HepG2 (cell line): Measurements from ENCODE around the gene PLB1. TPM values are rescaled to one million over a fixed set of nuclear protein-coding genes. Genes with fewer than 3 reads are reported as not detected.
A peak's percentile ranks its signal among the peaks of the same experiment; 100 is the strongest.

Source experiments
- DZIP1 ChIP-seq: sonication (generic); formaldehyde crosslinking; IDR thresholded peaks from 2 replicates; pipeline ENCODE4 v1.5.0; 2020; ENCODE audit warnings: mild to moderate bottlenecking, missing genetic modification reagents
- GATA4 ChIP-seq: sonication (generic); IDR thresholded peaks from 2 replicates; pipeline ENCODE4 v1.6.1; 2016; ENCODE audit warnings: antibody characterized with exemption, low read depth, borderline replicate concordance
- KDM6A ChIP-seq: IDR thresholded peaks from 2 replicates; pipeline ENCODE4 v1.6.1; 2016; ENCODE audit warnings: low read depth
- PLSCR1 ChIP-seq: sonication (generic); formaldehyde crosslinking; IDR thresholded peaks from 2 replicates; pipeline ENCODE4 v1.5.0; 2020; ENCODE audit warnings: missing genetic modification reagents, mild to moderate bottlenecking, borderline replicate concordance
- SALL2 ChIP-seq: sonication (generic); formaldehyde crosslinking; IDR thresholded peaks from 2 replicates; pipeline ENCODE4 v1.8.1; 2023; ENCODE audit warnings: mild to moderate bottlenecking, missing genetic modification reagents, inconsistent platforms
- SP1 ChIP-seq, 2 experiments: fragments of 450-650 bp in 1 of 2; sonication (generic) in 1 of 2; formaldehyde crosslinking in 1 of 2; IDR thresholded peaks; 2 replicates each; pipeline versions ENCODE4 v1.4.0 to v1.6.1; 2016 to 2020; ENCODE audit warnings: missing genetic modification reagents in 1 of 2
- SRSF9 ChIP-seq: fragments of 200-400 bp; formaldehyde crosslinking; IDR thresholded peaks from 2 replicates; pipeline ENCODE4 v1.6.1; 2018; ENCODE audit warnings: borderline replicate concordance, mild to moderate bottlenecking, low read depth, low read length; ENCODE audit not compliant: insufficient read depth, poor library complexity, severe bottlenecking
- TCF7 ChIP-seq: sonication (generic); IDR thresholded peaks from 2 replicates; pipeline ENCODE4 v1.6.1; 2016; ENCODE audit warnings: antibody characterized with exemption, low read depth
- TMF1 ChIP-seq: sonication (generic); formaldehyde crosslinking; IDR thresholded peaks from 2 replicates; pipeline ENCODE4 v1.8.1; 2022; ENCODE audit warnings: low read depth, missing genetic modification reagents
- U2AF1 ChIP-seq: fragments of 200-400 bp; formaldehyde crosslinking; optimal IDR thresholded peaks from 2 replicates; pipeline ENCODE3; 2017; ENCODE audit warnings: mild to moderate bottlenecking, low read depth, low read length
- ZBTB43 ChIP-seq: sonication (generic); formaldehyde crosslinking; conservative IDR thresholded peaks from 2 replicates; pipeline ENCODE4 v1.4.0; 2020; ENCODE audit warnings: missing genetic modification reagents
- ZBTB7B ChIP-seq: sonication (generic); formaldehyde crosslinking; IDR thresholded peaks from 2 replicates; pipeline ENCODE4 v1.4.0; 2020; ENCODE audit warnings: missing genetic modification reagents
- ZNF224 ChIP-seq: sonication (generic); formaldehyde crosslinking; IDR thresholded peaks from 2 replicates; pipeline ENCODE4 v1.5.0; 2020; ENCODE audit warnings: mild to moderate bottlenecking, missing genetic modification reagents
- ZNF235 ChIP-seq: sonication (generic); formaldehyde crosslinking; IDR thresholded peaks from 2 replicates; pipeline ENCODE4 v1.8.1; 2023; ENCODE audit warnings: mild to moderate bottlenecking, missing genetic modification reagents, borderline replicate concordance
- ZNF639 ChIP-seq: conservative IDR thresholded peaks from 2 replicates; pipeline ENCODE4 v1.6.1; 2018; ENCODE audit warnings: missing genetic modification reagents
- ZNF83 ChIP-seq: sonication (generic); formaldehyde crosslinking; IDR thresholded peaks from 2 replicates; pipeline ENCODE4 v1.4.0; 2020; ENCODE audit warnings: missing genetic modification reagents, mild to moderate bottlenecking, borderline replicate concordance
- polyA plus RNA-seq, 8 experiments: library from polyadenylated mRNA; depleted of rRNA in 3 of 8; stranded (reverse) in 7 of 8; unstranded in 1 of 8; fragments of >200 nt; fragmentation: Illumina TruSeq in 4 of 8; extraction: Trizol in 4 of 8; gene quantifications; 2 replicates each; pipeline versions ENCODE4 v1.2.1 to v1.2.3, GENCODE V29; 2011 to 2016; ENCODE audit warnings: low read depth in 4 of 8, missing spikeins in 1 of 8, mixed read lengths in 1 of 8; ENCODE audit not compliant: insufficient read depth in 1 of 8
- total RNA-seq, 5 experiments: library from RNA; depleted of rRNA; stranded (reverse); fragments of >200 nt; fragmentation: Illumina TruSeq; extraction: Trizol; gene quantifications; 2 replicates each; pipeline ENCODE4 v1.2.3, GENCODE V29; 2016; ENCODE audit warnings: low read depth in 1 of 5
- TF ChIP-seq, protein P1 (sequence below): sonication (generic); formaldehyde crosslinking; IDR thresholded peaks from 2 replicates; pipeline ENCODE4 v1.9.0; 2021; ENCODE audit warnings: missing genetic modification reagents, mild to moderate bottlenecking, borderline replicate concordance
- TF ChIP-seq, protein P2 (sequence below): sonication (generic); formaldehyde crosslinking; IDR thresholded peaks from 2 replicates; pipeline ENCODE4 v1.4.0; 2020; ENCODE audit warnings: mild to moderate bottlenecking, low read depth, missing genetic modification reagents

PLB1 gene
- total and polyA plus RNA-seq, 2 of the 13 experiments (the other 11 are each of a cell fraction or from before 2014, with no cell fraction given): 0.20 to 1.8 TPM

- TF ChIP-seq ZBTB43: no peak
- TF ChIP-seq ZNF639 (CRISPR knock-in tag): no peak
- no peak for TF ChIP-seq U2AF1
- no peak for TF ChIP-seq SALL2 (CRISPR knock-in tag)
- TF ChIP-seq ZBTB7B (CRISPR knock-in tag): no peak
- TF ChIP-seq DZIP1 (CRISPR knock-in tag): no peak
- TF ChIP-seq TMF1 (CRISPR knock-in tag): no peak
- TF ChIP-seq PLSCR1: no peak
- TF ChIP-seq, protein P1, sequence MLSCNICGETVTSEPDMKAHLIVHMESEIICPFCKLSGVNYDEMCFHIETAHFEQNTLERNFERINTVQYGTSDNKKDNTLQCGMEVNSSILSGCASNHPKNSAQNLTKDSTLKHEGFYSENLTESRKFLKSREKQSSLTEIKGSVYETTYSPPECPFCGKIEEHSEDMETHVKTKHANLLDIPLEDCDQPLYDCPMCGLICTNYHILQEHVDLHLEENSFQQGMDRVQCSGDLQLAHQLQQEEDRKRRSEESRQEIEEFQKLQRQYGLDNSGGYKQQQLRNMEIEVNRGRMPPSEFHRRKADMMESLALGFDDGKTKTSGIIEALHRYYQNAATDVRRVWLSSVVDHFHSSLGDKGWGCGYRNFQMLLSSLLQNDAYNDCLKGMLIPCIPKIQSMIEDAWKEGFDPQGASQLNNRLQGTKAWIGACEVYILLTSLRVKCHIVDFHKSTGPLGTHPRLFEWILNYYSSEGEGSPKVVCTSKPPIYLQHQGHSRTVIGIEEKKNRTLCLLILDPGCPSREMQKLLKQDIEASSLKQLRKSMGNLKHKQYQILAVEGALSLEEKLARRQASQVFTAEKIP: no peak
- no peak for TF ChIP-seq ZNF235 (CRISPR knock-in tag)
- no peak for TF ChIP-seq SRSF9
- no peak for TF ChIP-seq ZNF224 (CRISPR knock-in tag)
- TF ChIP-seq ZNF83: no peak
- TF ChIP-seq, protein P2, sequence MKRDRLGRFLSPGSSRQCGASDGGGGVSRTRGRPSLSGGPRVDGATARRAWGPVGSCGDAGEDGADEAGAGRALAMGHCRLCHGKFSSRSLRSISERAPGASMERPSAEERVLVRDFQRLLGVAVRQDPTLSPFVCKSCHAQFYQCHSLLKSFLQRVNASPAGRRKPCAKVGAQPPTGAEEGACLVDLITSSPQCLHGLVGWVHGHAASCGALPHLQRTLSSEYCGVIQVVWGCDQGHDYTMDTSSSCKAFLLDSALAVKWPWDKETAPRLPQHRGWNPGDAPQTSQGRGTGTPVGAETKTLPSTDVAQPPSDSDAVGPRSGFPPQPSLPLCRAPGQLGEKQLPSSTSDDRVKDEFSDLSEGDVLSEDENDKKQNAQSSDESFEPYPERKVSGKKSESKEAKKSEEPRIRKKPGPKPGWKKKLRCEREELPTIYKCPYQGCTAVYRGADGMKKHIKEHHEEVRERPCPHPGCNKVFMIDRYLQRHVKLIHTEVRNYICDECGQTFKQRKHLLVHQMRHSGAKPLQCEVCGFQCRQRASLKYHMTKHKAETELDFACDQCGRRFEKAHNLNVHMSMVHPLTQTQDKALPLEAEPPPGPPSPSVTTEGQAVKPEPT (CRISPR knock-in tag): no peak
- TF ChIP-seq TCF7: peak; percentile 89; the same call in 1 of the 2 replicates
- TF ChIP-seq GATA4: no peak
- no peak for TF ChIP-seq KDM6A (CRISPR knock-in tag)
- no peak for TF ChIP-seq SP1 (IDR thresholded peaks at IDR 0.05)
- TF ChIP-seq SP1 (CRISPR knock-in tag; IDR thresholded peaks at IDR 0.05): no peak
These were observed 122.6 kb downstream of the PLB1 start (continued) for GRCh38 chr2:28618221-28619141.
